Measurements from ENCODE around the gene ADAMTSL1.

ADAMTSL1 gene

DNA sequence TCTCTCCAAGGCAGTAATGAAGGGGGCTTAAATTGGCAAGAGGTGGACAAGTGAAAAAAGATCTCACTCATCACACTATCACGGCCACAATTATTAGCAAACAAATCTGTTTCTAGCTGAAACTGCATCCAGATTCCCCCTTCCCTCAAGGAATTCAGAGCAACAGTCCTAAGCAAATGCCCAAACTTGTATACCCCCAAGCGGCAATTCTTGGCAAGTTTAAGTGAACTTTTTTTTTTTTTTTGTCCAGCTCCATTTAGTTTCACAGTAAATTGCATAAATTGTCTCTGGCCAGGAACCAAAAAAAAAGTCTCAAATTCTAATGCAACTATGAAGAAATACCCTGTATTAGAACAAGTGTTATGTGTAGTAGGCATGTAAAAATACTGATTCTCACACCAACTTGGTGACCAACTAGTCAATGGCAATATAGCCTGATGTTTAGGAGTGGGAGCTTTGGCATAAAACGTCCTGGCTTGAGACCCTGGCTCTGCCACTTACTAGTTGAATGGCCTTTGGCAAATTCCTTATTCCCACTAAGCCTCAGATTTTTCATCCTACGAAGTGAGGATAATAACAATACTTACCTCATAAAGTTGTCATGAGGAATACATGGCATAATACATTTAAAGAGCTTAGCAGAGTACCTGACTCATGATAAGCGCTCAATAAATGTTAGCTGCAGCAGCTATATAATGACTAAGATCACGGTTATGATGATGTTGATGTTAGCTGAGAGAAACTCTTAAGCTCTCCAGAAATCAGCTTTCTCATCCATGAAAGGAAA lies 193.2 kb downstream of the ADAMTSL1 start:
- no peak for DNase-seq (ENCODE audit: low read depth)

DNA sequence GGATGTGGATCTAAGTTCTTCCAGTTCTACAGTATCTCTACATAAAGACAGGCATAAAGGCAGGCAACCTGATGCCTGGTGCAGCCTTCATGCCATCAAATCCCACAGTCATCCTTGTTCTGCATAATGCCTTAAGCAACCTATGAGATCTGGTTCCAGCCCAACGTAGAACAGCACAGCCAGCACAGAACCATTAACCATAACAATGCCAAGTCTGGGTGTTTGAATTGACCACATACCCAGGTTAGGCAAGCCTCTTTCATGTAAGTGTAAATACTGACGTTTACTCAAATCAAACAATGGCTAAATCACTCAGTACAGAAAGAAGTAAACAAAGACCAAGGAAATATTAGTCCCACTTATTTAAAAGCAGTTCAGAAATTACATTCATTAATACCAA lies 195.0 kb downstream of the ADAMTSL1 start:
- no peak for DNase-seq (ENCODE audit: low read depth)

DNA sequence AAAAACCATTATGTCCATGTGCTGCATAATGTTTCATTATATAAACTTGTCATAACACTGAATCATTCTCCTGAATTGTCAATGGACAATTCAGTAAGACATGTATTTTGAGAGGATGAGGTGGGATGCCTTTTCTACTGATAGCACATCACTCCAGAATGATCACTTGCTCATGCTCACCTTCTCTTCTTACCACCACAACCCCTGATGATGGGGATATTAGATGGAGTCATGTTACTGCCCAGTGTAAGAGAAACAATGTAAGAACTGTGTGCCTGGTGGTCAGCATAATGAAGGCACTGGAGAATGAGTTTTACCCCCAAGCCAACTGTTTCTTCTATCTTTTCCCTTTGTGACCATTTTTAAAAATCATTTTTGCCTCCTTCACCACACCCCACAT lies 198.8 kb downstream of the ADAMTSL1 start:
- no peak for DNase-seq (ENCODE audit: low read depth)

DNA sequence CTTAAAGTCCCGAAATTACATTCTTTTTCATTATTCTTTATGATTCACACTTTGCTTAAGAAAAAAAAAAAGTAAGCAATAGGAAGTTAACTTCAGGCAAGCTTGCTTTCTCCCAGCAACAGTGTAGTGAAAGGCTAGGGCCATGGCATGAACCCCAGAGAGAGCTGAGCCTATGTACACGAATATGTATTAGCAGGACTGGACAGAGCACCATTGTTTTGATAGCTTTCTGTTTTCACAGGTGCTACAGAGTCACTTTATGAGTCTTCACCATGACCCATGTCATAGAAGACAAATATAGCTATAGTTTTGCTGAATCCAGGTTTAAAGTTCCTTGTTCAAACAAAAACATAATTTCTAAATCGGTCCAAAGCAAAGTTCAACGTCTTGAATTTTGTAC lies 199.2 kb downstream of the ADAMTSL1 start:
- no peak for DNase-seq (ENCODE audit: low read depth)

DNA sequence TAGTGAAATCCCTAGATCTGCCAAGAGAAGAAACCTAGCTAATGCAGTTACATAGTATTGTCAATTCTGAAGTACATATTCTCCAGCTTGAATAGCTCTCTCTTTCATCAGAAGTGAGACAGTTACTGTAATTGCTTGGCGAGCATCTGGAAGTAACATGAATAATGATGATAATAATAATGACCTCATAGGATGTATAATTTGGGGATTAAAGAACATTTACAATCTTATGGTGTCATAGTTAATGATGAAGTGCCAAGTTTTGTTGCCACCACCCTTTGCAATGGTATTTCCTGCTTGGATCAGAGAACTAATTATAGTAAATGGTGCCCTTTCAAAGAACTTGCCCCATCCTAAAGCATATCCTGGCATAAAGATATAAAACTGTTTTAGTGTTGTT lies 201.4 kb downstream of the ADAMTSL1 start:
- no peak for DNase-seq (ENCODE audit: low read depth)

DNA sequence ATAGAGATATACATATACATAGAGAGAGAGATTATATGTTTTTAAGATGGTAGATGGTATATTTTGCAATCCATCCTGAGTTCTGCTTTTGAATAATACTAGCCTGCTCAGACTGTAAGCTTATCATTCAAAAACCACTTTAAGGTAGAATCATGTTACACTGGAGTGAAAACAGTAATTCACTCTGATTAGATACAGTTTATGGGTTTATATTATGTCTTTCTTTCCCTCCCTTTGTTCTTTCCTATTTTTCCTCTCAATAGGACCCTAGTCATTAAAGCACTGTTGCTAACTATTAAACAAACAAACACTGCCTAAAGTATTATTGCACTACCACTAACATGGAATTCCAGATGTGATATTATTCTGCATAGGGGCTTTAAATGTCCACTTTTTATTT lies 202.0 kb downstream of the ADAMTSL1 start:
- no peak for DNase-seq (ENCODE audit: low read depth)

DNA sequence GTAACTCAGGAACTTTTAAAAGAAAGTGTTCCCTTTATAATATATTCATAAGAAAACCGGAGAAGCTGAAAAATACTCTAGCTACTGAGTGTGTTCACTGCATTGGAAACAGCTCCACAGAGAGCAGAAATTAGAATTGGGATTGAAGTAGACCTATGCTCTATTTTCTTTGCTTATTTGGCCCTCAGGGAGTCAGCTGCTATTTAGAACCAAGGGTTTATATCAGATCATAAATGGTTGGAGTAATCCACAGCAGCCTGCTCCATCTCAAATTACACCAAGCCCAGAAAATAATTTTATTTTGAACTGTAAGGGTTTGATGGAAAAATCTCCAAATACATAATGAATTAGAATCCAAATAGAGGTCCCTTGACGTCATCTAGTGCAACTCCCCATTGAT lies 202.6 kb downstream of the ADAMTSL1 start:
- no peak for DNase-seq (ENCODE audit: low read depth)

DNA sequence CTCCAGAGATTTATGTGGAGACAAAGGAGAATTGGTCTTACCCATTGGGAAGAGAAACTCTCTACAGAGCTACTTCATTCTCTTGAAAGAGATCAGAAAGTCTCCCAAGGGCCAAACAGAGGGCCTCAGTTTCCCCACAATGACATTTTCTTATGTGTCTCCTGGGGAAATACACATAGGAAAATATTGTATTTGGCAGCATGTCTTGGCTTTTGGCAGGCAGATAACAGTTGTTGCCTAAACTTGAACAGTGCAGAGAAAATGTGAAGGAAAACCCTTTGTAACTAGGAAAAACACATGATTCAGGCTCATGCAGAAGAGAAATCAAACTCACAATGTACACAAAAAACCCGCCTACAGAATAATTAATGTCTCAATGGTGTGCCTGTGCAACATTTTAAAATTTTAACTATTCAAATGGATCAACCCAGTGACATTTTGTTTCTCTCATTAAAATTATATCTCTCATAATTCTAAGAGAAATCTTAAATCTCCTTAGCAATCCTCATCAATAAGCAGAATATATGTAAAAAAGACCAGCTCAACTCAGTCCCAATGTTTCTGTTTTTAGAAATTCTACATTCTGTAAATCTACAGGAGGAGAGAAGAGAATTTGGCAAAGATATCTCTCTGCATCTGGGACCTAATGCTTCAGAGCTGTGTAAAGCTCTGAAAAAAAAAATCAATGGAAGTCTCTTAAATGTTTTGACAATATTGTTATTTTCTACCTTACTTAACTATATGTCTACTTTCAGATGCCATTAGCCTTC lies 205.1 kb downstream of the ADAMTSL1 start:
- no peak for DNase-seq (ENCODE audit: low read depth)

DNA sequence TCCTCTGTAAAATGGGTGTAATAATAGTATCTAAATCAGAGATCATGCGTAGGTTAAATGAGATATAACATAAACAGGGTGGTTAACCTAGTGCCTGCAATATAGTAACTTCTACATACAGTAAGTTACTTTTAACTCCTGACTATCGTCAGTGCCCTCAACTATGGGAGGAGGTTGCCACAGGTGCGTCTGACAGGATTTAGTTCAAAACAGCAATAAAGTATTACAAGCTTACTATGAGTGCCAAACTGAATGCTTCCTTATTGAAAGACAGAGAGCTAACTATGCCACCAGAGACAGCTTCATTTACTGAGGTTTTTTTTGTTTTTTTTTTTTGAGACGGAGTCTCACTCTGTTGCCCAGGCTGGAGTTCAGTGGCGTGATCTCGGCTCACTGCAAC lies 209.0 kb downstream of the ADAMTSL1 start:
- DNase-seq (ENCODE audit: low read depth), result no peak

DNA sequence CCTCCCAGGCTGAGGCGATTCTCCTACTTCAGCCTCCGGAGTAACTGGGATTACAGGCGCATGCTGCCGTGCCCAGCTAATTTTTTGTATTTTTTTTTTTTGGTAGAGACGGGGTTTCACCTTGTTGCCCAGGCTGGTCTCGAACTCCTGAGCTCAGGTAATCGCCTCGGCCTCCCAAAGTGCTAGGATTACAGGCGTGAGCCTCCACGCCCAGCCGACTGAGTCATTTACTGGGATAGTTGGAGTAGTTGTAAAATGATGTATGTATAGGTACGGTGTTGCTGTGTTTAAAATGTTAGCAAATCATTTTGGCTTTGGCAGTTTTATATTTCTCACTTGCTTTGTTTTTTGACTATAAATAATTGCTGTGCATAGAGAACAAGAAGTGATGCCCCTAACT lies 209.4 kb downstream of the ADAMTSL1 start:
- DNase-seq (ENCODE audit: low read depth), result no peak

DNA sequence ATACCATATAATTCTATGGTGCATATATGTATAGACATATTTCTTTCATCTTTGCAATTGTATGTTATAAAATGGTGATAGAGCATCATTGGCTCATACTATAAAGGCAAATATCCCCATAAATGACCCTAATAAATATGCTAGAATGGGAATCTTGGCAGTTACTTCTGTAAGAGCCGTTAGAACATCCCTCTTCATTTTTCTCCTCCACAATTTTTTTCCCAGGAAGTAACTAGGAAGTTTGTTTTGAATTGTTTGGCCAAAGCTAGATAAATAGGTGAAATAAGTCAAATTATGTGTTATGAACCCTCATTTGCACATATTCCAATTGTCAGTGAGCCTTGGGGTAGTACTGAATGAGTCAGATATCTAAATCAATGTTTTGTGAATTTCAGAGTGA lies 209.9 kb downstream of the ADAMTSL1 start:
- no peak for DNase-seq (ENCODE audit: low read depth)

DNA sequence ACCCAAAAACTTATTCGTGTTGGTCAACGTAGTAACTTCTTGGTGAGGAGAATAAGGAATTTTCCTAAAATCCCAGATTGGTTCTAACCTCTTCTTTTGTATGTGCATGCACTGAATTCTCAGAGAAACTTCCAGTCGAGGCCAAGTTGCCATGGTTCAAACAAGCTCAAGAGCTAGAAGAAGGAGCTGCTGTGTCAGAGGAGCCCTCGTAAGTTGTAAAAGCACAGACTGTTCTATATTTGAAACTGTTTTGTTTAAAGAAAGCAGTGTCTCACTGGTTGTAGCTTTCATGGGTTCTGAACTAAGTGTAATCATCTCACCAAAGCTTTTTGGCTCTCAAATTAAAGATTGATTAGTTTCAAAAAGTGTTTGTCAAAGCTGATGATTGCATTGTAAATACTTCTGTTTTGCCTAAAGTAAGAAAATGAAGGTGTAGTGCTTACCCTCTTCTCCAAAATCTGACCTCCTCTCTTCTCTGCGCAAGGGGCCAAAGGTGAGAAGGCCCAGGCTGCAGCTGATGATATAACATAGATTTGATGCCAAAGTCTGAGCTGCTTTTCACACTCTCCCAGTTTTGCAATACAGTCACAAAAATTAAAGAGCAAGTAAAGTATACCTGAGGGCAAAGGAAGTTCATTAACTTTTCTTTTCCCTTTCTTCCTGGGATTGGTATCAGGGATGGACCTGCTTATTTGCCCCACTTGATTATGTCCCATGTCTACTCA lies 210.8 kb downstream of the ADAMTSL1 start:
- DNase-seq (ENCODE audit: low read depth), result no peak

DNA sequence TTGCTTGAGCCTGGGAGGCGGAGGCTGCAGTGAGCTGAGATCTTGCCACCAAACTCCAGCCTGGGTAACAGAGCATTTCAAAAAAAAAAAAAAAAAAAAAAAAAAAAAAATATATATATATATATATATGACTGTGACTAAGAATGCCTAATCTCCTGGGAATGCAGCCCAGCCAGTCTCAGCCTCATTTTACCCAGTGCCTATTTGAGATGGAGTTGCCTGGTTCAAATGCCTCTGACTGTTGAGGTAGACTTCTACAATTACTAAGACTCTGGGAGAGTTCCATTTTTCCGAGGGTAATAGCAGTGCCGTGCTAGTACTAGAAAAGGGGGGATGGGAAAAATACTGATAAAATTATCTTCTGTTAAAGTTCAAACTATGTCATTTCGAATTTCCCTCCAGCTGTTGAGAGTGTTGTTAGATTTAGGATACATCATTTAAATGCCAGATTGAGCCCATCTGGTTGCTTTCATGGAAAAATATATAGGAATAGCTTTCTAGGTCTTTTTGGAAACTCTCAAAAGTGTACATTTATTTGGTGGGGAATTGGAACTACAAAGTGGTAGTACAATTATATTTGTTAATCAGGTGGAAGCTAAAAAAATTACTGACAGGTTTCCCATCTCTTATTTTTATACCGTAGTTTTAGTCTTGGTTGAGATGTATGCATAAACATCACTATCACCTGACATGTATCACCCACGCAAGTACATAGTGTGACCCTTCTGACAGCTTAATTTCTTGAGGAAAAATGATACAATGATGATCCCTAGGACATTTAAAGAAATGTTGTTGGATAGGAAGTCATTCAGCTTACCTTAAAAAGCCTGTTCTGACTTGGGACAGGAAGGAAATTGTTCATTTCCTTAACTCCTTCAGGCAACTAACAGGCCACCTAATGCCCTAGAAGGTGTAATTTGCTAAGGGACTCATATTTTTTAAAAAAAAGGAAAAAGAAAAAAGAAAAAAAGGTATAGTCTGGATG lies 214.9 kb downstream of the ADAMTSL1 start:
- no peak for DNase-seq (ENCODE audit: low read depth)

DNA sequence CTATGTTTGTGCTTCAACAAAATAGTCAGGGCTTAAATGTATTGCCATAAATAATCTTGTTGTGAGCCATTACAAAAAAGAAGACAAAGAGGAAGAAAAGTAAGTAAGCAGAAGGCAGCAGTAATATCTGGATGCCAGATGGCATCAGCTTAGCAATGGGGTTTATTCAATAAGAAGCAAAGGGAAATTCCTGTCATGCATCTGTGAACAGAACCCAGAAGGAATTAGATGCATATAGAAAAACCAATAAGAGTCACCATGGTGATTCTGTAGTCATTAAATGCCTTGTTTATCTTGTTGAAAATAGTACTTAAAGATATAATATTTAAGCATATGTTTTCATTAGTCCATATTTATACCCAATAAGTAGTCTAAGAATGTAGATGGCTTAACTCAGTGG lies 216.0 kb downstream of the ADAMTSL1 start:
- DNase-seq (ENCODE audit: low read depth), result no peak

DNA sequence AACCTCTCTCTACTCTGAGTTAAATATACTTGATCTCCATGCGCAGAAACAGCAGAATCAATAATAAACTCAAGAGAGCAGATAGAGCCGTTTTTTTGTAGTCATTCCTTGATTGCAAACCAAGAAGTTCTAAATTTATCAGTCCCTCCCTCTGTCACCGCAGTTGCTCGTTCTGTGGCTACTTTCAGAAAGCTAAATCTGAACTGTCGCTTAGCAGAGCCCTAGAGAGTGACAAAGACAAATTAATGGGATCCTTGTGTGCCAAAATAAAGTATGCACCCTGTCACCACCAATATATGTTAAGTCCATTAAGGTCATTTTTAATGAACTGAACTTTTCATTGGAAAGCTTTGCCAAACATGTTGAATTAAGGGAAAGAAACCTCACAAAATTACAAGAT lies 218.3 kb downstream of the ADAMTSL1 start:
- no peak for DNase-seq (ENCODE audit: low read depth)

DNA sequence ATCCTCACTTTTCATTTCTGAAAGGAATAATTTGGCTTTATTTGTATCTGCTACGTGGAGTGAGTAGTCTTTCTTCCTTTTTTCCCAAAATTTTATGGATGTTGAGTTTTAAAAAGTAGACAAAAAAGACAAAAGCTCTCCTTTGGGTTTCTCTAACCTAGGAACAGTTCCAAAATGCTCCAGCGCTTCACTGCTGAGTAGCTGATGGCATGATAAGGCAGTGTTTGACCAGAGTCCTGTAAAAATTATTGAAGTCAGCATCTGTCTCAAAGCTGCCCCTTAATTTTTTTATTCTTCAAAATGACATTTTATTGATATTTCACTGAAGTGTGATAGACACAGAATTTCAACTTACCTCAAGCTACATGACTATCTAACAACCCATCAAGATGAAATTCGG lies 219.0 kb downstream of the ADAMTSL1 start:
- DNase-seq (ENCODE audit: low read depth), result no peak

DNA sequence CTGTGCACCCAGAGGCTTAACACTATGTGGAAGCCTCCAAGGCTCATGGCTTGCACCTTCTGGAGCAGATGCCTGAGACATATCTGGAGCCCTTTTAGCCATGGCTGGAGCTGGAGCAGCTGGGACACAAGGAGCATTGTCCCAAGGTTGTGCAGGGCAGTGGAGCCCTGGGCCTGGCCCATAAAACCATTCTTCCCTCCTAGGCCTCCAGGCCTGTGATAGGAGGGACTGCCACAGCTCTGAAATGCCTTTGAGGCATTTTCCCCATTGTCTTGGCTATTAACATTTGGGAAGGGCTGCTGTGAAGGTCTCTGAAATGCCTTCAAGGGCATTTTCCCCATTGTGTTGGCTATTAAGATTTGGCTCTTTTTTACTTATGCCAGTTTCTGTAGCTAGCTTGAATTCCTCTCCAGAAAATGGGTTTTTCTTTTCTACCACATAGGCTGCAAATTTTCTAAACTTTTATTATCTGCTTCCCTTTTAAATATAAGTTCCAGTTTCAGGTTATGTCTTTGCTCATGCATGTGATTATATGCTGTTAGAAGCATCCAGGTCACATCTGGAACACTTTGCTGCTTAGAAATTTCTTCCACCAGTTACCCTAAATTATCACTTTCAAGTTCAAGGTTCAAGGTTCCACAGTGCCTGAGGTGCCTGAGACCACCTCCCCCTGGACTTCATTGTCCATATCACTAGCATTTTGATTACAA lies 221.2 kb downstream of the ADAMTSL1 start:
- DNase-seq (ENCODE audit: low read depth), result no peak

DNA sequence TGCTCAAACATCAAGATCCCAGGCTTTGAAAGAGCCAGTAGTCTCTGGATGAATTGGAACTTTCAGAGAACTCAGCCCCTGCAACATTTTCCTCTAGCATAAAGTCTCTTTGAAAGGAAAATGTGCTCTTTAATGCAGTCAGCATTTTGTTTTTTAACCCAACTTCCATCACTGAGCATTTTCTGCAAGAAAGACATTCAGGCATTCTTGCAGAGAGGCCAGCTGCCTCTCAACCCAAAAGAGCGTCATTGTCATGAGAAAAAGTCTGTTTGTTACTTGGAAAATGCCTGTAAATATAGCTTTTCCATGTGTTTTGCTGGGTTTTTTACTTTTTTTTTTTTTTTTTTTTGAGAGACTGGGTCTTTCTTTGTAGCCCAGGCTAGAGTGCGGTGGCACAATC lies 225.0 kb downstream of the ADAMTSL1 start:
- DNase-seq (ENCODE audit: low read depth), result no peak

DNA sequence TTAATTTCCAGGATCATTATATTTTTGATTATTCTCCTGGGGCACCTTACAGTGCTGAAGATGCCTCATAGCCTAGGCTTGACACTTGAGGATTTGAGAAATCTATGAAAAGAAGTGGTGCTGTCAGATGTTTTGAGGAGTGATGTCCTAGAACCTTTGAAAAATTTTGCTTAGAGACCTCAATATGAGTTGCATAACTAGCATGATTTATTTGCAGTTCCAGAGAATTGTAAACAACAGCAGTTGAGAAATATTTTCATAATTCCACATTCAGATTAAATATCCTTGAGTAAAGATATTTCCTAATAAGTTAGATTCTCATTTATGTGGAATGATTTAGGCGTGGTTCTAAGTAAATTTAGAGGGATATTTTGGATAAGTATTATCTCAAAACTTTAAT lies 225.8 kb downstream of the ADAMTSL1 start:
- DNase-seq (ENCODE audit: low read depth), result no peak

DNA sequence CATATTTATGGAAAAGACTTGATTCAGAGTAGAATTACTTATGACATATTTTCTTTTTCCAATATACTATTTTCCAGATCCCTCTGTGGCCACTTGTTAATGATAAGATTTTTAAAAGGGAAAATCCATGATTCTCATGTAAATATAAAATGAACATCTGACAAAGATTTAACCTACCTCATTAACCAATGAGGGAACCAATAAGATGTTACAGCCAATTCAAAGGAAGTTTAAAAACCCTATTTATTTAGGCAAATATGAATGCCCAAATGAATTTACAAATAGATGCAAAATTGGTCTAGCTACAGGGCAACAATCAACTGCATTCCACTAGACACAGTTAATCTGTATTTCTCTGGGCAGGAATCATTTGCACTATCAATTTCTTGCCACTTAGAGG lies 226.8 kb downstream of the ADAMTSL1 start:
- DNase-seq (ENCODE audit: low read depth), result no peak

Data from activated T-helper 9 cell treated with anti-CD3 and anti-CD28 coated beads, Interleukin-2, amount 50 U/mL, for 16 hours (primary cell).